Thyroid gland (tissue), 4 donors: Measurements from ENCODE around the gene KIF18B.

ENCODE experiments used
- CTCF ChIP-seq, 6 experiments: fragments of 200-600 bp in 3 of 6; fragments of 450-650 bp in 3 of 6; sonication (generic) in 3 of 6; IDR thresholded peaks; one replicate each; pipeline ENCODE4 v1.5.1; 2016 to 2019; ENCODE audit warnings: antibody characterized with exemption in 6 of 6, mild to moderate bottlenecking in 2 of 6, inconsistent platforms in 1 of 6, moderate library complexity in 1 of 6
- POLR2A ChIP-seq, 2 donors: fragments of 450-650 bp; IDR thresholded peaks; one replicate each; pipeline ENCODE4 v1.6.1; 2017; ENCODE audit warnings: antibody characterized with exemption in 2 of 2, mild to moderate bottlenecking in 2 of 2, moderate library complexity in 1 of 2

- TF ChIP-seq POLR2A (IDR thresholded peaks at IDR 0.05): no peak
- peak in 1 of 6 experiments; percentile 11 for TF ChIP-seq CTCF (IDR thresholded peaks at IDR 0.05)
Observed at GRCh38 chr17:44970136-44970741, 22.7 kb upstream of the KIF18B start.
